Common myeloid progenitor, CD34-positive (primary cell): ENCODE measurements around the gene C6orf52.
"Not testable (repeated sequence)": the region's sequence is repeated elsewhere in the genome, so short reads cannot be mapped to it uniquely, and the experiment has no call there.

Source experiments
- CTCF ChIA-PET: fragments of 350-600 bp; sonication (Branson Sonifier 250); formaldehyde crosslinking; loops from one replicate; lab custom pipeline; 2021; ENCODE audit warnings: antibody characterized with exemption; lab: Charles Lee
- POLR2A ChIA-PET: fragments of 350-600 bp; sonication (Branson Sonifier 250); formaldehyde crosslinking; loops from one replicate; lab custom pipeline; 2021; ENCODE audit warnings: antibody characterized with exemption; lab: Charles Lee
- DNase-seq, 3 donors: peaks; one replicate each; pipeline versions ENCODE4 v3.0.0 to v3.0.0-alpha.2; 2013
- H3K27ac ChIP-seq, 2 experiments: 1 replicate in 1 of 2; 2 replicates in 1 of 2; pipeline ENCODE4 v1.7.0; 2013; ENCODE audit warnings: inconsistent platforms in 2 of 2, low read length in 2 of 2, mild to moderate bottlenecking in 2 of 2, low read depth in 1 of 2, moderate library complexity in 1 of 2; ENCODE audit not compliant: severe bottlenecking in 2 of 2, insufficient read depth in 1 of 2, poor library complexity in 1 of 2
- H3K27me3 ChIP-seq, 5 experiments: replicated peaks in 2 of 5; 1 replicate in 3 of 5; 2 replicates in 2 of 5; pipeline versions ENCODE4 v1.6.1 to v1.7.0; 2013; ENCODE audit warnings: low read length in 4 of 5, mild to moderate bottlenecking in 2 of 5, moderate library complexity in 2 of 5, inconsistent platforms in 1 of 5; ENCODE audit not compliant: insufficient read depth in 5 of 5, control insufficient read depth in 4 of 5
- H3K36me3 ChIP-seq, 4 experiments: 1 replicate in 2 of 4; 2 replicates in 2 of 4; pipeline versions ENCODE4 v1.6.1 to v1.7.0; 2013; ENCODE audit warnings: low read length in 3 of 4, control low read depth in 1 of 4, mild to moderate bottlenecking in 1 of 4; ENCODE audit not compliant: control insufficient read depth in 4 of 4, insufficient read depth in 4 of 4
- H3K4me1 ChIP-seq, 4 experiments: 1 replicate in 3 of 4; 2 replicates in 1 of 4; pipeline versions ENCODE4 v1.6.1 to v1.7.1; 2013; ENCODE audit warnings: low read length in 3 of 4, mild to moderate bottlenecking in 3 of 4, control low read depth in 1 of 4, inconsistent platforms in 1 of 4, moderate library complexity in 1 of 4; ENCODE audit not compliant: control insufficient read depth in 4 of 4, insufficient read depth in 4 of 4; ENCODE audit errors: control extremely low read depth in 1 of 4
- H3K4me3 ChIP-seq, 7 experiments: 1 replicate in 4 of 7; 2 replicates in 3 of 7; pipeline versions ENCODE4 v1.5.1 to v1.7.0; 2013; ENCODE audit warnings: mild to moderate bottlenecking in 7 of 7, low read length in 6 of 7, moderate library complexity in 6 of 7, inconsistent platforms in 2 of 7, low read depth in 2 of 7, control low read depth in 1 of 7; ENCODE audit not compliant: insufficient read depth in 4 of 7, control insufficient read depth in 1 of 7; ENCODE audit errors: extremely low read depth in 1 of 7
- H3K9me3 ChIP-seq, 5 experiments: 1 replicate in 4 of 5; 2 replicates in 1 of 5; pipeline versions ENCODE4 v1.6.1 to v1.7.1; 2013; ENCODE audit warnings: low read length in 4 of 5, mild to moderate bottlenecking in 2 of 5, inconsistent platforms in 1 of 5, low read depth in 1 of 5, moderate library complexity in 1 of 5; ENCODE audit not compliant: control insufficient read depth in 4 of 5, insufficient read depth in 2 of 5; ENCODE audit errors: control extremely low read depth in 1 of 5
- WGBS: methylation state at CpG from one replicate; pipeline ENCODE4 v1.1.5; 2013; ENCODE audit not compliant: insufficient coverage; 5-methylcytosine and 5-hydroxymethylcytosine counted together

The C6orf52 gene

DNA sequence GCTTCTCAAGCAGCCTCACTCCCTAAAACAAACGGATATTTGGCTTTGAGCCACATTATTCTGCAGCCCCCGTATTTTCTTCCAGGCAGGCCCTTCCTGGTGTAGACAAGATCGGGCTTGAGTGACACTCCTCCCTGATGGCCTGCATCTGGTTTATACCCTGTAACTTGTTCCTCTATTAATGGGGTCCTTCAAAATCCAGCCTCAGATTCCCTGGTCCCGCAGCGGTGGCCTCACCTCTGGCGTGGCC is 28.1 kb upstream of the C6orf52 start:
- peaks cover 0 to 8% (median 4%) of the 10 kb centered on the region in 5 experiments for H3K9me3 ChIP-seq
- H3K4me3 ChIP-seq = peak overlapping the region; percentile 67 to 87 (median 81)
- 1% methylated on average over 6 of the region's 6 CpGs for WGBS
- peaks cover 0 to 16% (median 10%) of the 10 kb centered on the region in 4 experiments for H3K36me3 ChIP-seq
- peaks cover 4 to 27% (median 22%) of the 10 kb centered on the region in 4 experiments for H3K4me1 ChIP-seq
- CTCF ChIA-PET = interaction anchor here (0.6 to 3.5 kb wide), 3 partner anchors 25 to 212 kb away, joined by 3 to 16 read pairs (median 7); partner anchors contain the start of gene TMEM14B
- no peaks in the 10 kb centered on the region for H3K27me3 ChIP-seq
- POLR2A ChIA-PET = interaction anchor here (0.9 kb wide), 1 partner anchor 12 kb away, joined by 3 read pairs; no protein-coding TSS in a partner anchor
- peak overlapping the region in 1 of 2 experiments; percentile 88 for H3K27ac ChIP-seq
- DNase-seq = no peak

DNA sequence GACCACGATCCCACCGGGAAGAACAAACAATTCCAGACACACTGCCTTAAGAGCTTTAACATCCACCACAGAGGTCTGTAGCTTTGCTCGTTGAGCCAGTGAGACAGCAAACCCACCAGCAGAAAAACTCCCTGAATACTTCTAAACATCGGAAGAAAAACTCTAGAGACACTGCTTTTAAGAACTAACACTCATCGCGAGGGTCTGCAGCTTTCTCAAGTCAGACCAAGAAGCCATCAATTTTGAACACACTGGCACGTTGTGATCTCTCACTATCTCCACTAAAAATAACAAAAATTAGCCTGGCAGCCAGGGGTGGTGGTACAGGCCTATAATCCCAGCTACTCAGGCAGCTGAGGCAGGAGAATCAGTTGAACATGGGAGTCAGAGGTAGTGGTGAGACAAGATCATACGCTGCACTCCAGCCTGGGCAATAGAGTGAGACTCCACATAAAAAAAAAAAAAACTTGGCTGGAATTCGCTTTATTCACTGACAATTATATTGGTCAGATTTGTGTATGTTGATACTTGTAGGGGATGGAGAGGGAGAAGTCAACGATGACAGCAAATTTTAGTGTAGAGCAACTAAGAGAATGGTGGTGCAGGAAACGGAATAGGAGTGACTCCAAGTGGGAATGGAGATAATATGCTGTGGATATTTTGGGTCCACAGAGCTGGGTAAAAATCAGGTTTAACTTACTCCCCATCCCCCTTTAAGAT is 27.6 kb upstream of the C6orf52 start:
- CTCF ChIA-PET = interaction anchor here (0.6 to 3.5 kb wide), 5 partner anchors 25 to 211 kb away, joined by 3 to 16 read pairs (median 4); partner anchors contain the start of gene TMEM14B
- Histone ChIP-seq H3K36me3 (peaks cover 0 to 16% (median 10%) of the 10 kb centered on the region in 4 experiments), H3K4me3 (peak overlapping the region in 6 of 7 experiments; percentile 69 to 87 (median 81)), H3K27ac (peak overlapping the region in 1 of 2 experiments; percentile 88), H3K9me3 (peaks cover 0 to 8% (median 4%) of the 10 kb centered on the region in 5 experiments), H3K4me1 (peaks cover 4 to 27% (median 22%) of the 10 kb centered on the region in 4 experiments), H3K27me3 (no peaks in the 10 kb centered on the region)
- no peak for DNase-seq
- POLR2A ChIA-PET = no interaction called here
- WGBS = 97% methylated on average over 8 of the region's 11 CpGs

DNA sequence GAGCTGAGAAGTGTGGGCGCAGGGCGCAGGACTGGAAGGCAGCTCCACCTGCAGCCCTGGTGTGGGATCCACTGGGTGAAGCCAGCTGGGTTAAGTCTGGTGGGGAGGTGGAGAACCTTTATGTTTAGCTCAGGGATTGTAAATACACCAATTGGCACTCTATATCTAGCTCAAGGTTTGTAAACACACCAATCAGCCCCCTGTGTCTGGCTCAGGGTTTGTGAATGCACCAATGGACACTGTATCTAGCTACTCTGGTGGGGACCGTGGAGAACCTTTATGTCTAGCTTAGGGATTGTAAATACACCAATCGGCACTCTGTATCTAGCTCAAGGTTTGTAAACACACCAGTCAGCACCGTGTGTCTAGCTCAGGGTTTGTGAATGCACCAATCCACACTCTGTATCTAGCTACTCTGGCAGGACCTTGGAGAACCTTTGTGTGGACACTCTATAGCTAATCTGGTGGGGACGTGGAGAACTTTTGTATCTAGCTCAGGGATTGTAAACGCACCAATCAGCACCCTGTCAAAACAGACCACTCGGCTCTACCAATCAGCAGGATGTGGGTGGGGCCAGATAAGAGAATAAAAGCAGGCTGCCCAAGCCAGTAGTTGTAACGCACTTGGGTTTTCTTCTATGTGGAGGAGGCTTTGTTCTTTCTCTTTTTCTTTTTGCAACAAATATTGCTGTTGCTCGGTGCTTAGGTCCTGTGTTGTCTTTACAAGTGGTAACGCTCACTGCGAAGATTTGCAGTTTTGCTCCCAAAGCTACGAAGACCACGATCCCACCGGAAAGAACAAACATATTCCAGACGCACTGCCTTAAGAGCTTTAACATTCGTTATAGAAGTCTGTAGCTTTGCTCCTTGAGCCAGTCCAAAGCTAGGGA is 26.8 kb upstream of the C6orf52 start:
- not testable (repeated sequence) for H3K27ac ChIP-seq
- H3K4me1 ChIP-seq = peaks cover 4 to 27% (median 22%) of the 10 kb centered on the region in 4 experiments

DNA sequence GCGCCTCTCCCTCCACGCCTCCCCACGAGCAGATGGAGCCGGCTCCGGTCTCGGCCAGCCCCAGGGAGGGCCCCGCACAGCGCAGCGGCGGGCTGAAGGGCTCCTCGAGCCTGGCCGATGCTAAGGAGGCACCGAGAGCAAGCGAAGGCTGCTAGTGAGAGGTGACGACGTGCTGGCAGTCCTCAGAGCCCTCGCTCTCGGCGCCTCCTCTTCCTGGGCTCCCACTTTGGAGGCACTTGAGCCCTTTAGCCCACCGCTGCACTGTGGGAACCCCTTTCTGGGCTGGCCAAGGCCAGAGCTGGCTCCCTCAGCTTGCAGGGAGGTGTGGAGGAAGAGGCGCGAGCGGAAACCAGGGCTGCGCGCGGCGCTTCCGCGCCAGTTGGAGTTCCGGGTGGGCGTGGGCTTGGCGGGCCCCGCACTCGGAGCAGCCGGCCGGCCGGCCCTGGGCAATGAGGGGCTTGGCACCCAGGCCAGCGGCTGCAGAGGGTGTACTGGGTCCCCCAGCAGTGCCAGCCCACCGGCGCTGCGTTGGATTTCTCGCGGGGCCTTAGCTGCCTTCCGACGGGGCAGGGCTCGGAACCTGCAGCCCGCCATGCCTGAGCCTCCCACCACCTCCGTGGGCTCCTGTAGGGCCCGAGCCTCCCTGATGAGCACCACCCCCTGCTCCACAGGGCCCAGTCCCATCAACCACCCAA is 26.0 kb upstream of the C6orf52 start:
- Histone ChIP-seq H3K36me3 (peaks cover 0 to 8% (median 2%) of the 10 kb centered on the region in 4 experiments), H3K4me3 (peak overlapping the region; percentile 28 to 79 (median 66)), H3K27ac (peak overlapping the region in 1 of 2 experiments; percentile 49), H3K4me1 (peaks cover 4 to 27% (median 22%) of the 10 kb centered on the region in 4 experiments), H3K27me3 (no peaks in the 10 kb centered on the region), H3K9me3 (peaks cover 0 to 8% (median 4%) of the 10 kb centered on the region in 5 experiments)
- WGBS = 24% methylated on average over 44 of the region's 49 CpGs
- ChIA-PET CTCF (interaction anchor here (0.8 to 3.5 kb wide), 5 partner anchors 26 to 214 kb away, joined by 3 to 16 read pairs (median 4); no protein-coding TSS in a partner anchor), POLR2A (no interaction called here)
- peak; percentile 42 to 77 (median 50) for DNase-seq

More for the DNA sequence above, 26.8 kb upstream of the C6orf52 start:
- WGBS = 89% methylated on average over 12 of the region's 17 CpGs
- peak in 2 of 3 donors; percentile 32 to 69 for DNase-seq
- POLR2A ChIA-PET, H3K9me3 ChIP-seq, H3K27me3 ChIP-seq: not testable (repeated sequence)
- H3K4me3 ChIP-seq = peak overlapping the region in 6 of 7 experiments; percentile 28 to 79 (median 68)
- CTCF ChIA-PET = interaction anchor here (0.7 to 3.5 kb wide), 7 partner anchors 25 to 215 kb away, joined by 3 to 16 read pairs (median 4); partner anchors contain the start of gene TMEM14B
- H3K36me3 ChIP-seq = peaks cover 0 to 15% (median 6%) of the 10 kb centered on the region in 4 experiments

DNA sequence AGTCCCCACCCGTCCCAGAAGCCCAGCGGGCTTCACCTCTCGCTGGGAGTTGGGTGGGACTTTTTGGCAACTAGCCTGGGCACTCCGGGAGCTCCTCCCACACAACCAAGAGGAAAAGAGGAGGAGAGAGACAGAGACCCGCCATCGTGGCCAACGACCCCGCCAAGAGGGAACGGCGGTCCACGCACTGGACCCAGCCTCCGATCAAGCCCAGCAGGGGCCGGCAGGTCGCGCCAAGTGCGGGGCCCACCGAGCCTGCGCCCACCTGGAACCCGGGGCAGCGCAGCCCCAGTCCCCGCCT is 25.5 kb upstream of the C6orf52 start:
- POLR2A ChIA-PET = no interaction called here
- H3K9me3 ChIP-seq = peaks cover 0 to 8% (median 4%) of the 10 kb centered on the region in 5 experiments
- peak overlapping the region in 1 of 2 experiments; percentile 49 for H3K27ac ChIP-seq
- WGBS = 21% methylated on average over 13 of the region's 21 CpGs
- H3K4me1 ChIP-seq = peaks cover 4 to 27% (median 22%) of the 10 kb centered on the region in 4 experiments
- peaks cover 0 to 3% (median under 1%) of the 10 kb centered on the region in 4 experiments for H3K36me3 ChIP-seq
- no peak for DNase-seq
- no peaks in the 10 kb centered on the region for H3K27me3 ChIP-seq
- CTCF ChIA-PET = interaction anchor here (0.6 to 3.5 kb wide), 5 partner anchors 10 to 209 kb away, joined by 3 to 16 read pairs (median 4); no protein-coding TSS in a partner anchor
- peak overlapping the region; percentile 28 to 79 (median 66) for H3K4me3 ChIP-seq

DNA sequence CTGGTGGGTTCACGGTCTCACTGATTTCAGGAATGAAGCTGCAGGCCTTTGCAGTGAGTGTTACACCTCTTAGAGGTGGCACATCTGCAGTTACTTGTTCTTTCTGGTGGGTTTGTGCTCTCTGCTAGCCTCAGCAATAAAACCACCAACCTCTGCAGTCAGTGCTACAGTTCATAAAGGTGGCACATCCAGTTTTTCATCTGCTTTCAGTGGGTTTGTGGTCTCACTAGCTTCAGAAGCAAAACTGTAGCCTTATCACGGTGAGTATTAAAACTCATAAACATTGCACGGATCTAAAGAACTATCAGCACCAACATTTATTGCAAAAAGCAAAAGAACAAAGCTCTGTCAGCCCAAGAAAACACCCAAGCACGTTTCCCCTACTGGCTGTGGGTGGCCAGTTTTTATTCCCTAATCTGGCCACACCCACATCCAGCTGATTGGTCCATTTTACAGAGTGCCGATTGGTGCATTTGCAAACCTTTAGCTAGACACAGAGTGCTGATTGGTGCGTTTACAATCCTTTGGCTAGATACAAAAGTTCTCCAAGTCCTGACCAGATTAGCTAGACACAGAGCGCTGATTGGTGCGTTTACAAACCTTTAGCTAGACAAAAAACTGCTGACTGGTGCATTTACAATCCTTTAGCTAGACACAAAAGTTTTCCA is 25.0 kb upstream of the C6orf52 start:
- ChIA-PET POLR2A (no interaction called here), CTCF (interaction anchor here (0.5 to 3.5 kb wide), 4 partner anchors 9 to 209 kb away, joined by 3 to 16 read pairs (median 3); no protein-coding TSS in a partner anchor)
- Histone ChIP-seq H3K4me3 (peak overlapping the region in 6 of 7 experiments; percentile 63 to 79 (median 68)), H3K27ac (no peak overlapping the region), H3K27me3 (no peaks in the 10 kb centered on the region), H3K4me1 (peaks cover 4 to 22% (median 22%) of the 10 kb centered on the region in 4 experiments), H3K36me3 (no peaks in the 10 kb centered on the region), H3K9me3 (peaks cover 0 to 8% (median 4%) of the 10 kb centered on the region in 5 experiments)
- DNase-seq = peak; percentile 47 to 78 (median 66)
- 92% methylated on average over 6 of the region's 8 CpGs for WGBS
